MM.1S (cell line): Measurements from ENCODE around the gene XPNPEP1.
A peak's percentile ranks its signal among the peaks of the same experiment; 100 is the strongest.

Source experiments
- DNase-seq: peaks from one replicate; pipeline ENCODE4 v3.0.0-alpha.2; 2015
- H2AFZ ChIP-seq: fragments of 300-600 bp; sonication (generic); 2 replicates; pipeline ENCODE4 v1.6.0; 2016; ENCODE audit warnings: antibody characterized with exemption, low read length
- H3F3A ChIP-seq: fragments of 300-600 bp; sonication (generic); 2 replicates; pipeline ENCODE4 v1.6.1; 2016; ENCODE audit warnings: mild to moderate bottlenecking, antibody characterized with exemption, low read length, moderate library complexity, mixed read lengths; ENCODE audit not compliant: insufficient read depth
- H3K27ac ChIP-seq: fragments of 300-600 bp; sonication (generic); 2 replicates; pipeline ENCODE4 v1.5.1; 2016; ENCODE audit warnings: mild to moderate bottlenecking, low read length
- H3K27me3 ChIP-seq: fragments of 300-600 bp; sonication (generic); replicated peaks from 2 replicates; pipeline ENCODE4 v1.6.0; 2016; ENCODE audit warnings: low read length; ENCODE audit not compliant: insufficient read depth
- H3K36me3 ChIP-seq: fragments of 300-600 bp; sonication (generic); replicated peaks from 2 replicates; pipeline ENCODE4 v1.6.1; 2016; ENCODE audit warnings: mild to moderate bottlenecking, low read length, mixed read lengths; ENCODE audit not compliant: insufficient read depth
- H3K4me1 ChIP-seq: fragments of 300-600 bp; sonication (generic); 2 replicates; pipeline ENCODE4 v1.6.1; 2016; ENCODE audit warnings: low read length, mixed read lengths
- H3K4me2 ChIP-seq: fragments of 300-600 bp; sonication (generic); 2 replicates; pipeline ENCODE4 v1.6.0; 2016; ENCODE audit warnings: low read depth, low read length
- H3K4me3 ChIP-seq: fragments of 300-600 bp; sonication (generic); 2 replicates; pipeline ENCODE4 v1.5.1; 2016; ENCODE audit warnings: low read length, mixed read lengths
- H3K79me2 ChIP-seq: fragments of 300-600 bp; sonication (generic); 2 replicates; pipeline ENCODE4 v1.6.1; 2016; ENCODE audit warnings: mixed run types, low read length, mixed read lengths
- H3K9ac ChIP-seq: fragments of 300-600 bp; sonication (generic); 2 replicates; pipeline ENCODE4 v1.6.1; 2016; ENCODE audit warnings: low read length, mixed read lengths
- H3K9me2 ChIP-seq: fragments of 300-600 bp; sonication (generic); replicated peaks from 2 replicates; pipeline ENCODE4 v1.6.1; 2016; ENCODE audit warnings: mild to moderate bottlenecking, low read length, mixed read lengths; ENCODE audit not compliant: insufficient read depth
- H3K9me3 ChIP-seq: fragments of 300-600 bp; sonication (generic); replicated peaks from 2 replicates; pipeline ENCODE4 v1.6.1; 2016; ENCODE audit warnings: mild to moderate bottlenecking, low read length, mixed read lengths; ENCODE audit not compliant: insufficient read depth
- H4K20me1 ChIP-seq: fragments of 300-600 bp; sonication (generic); 2 replicates; pipeline ENCODE4 v1.6.1; 2016; ENCODE audit warnings: mild to moderate bottlenecking, low read length, moderate library complexity, mixed read lengths; ENCODE audit not compliant: insufficient read depth
- EZH2 ChIP-seq: fragments of 300-600 bp; sonication (generic); optimal IDR thresholded peaks from 2 replicates; pipeline ENCODE3; 2017; ENCODE audit warnings: low read depth, mild to moderate bottlenecking, antibody characterized with exemption, low read length, mixed read lengths
- EZH2phosphoT487 ChIP-seq: fragments of 300-600 bp; sonication (generic); IDR thresholded peaks from 2 replicates; pipeline ENCODE4 v1.6.1; 2018; ENCODE audit warnings: antibody characterized with exemption, low read length
- TF ChIP-seq, protein P1 (sequence below): fragments of 300-600 bp; sonication (generic); IDR thresholded peaks from 2 replicates; pipeline ENCODE4 v1.5.1; 2016; ENCODE audit warnings: antibody characterized with exemption, low read length, mixed read lengths

The XPNPEP1 gene

GRCh38 chr10:109911903-109912302, 11.4 kb downstream of the XPNPEP1 start:
- no peak overlapping the region for H3K9ac ChIP-seq
- peaks cover 31% of the 10 kb centered on the region for H3K79me2 ChIP-seq
- H3K4me3 ChIP-seq = no peak overlapping the region
- no peaks in the 10 kb centered on the region for H3K27me3 ChIP-seq
- H3F3A ChIP-seq = peaks cover 20% of the 10 kb centered on the region
- H3K27ac ChIP-seq = no peak overlapping the region
- no peaks in the 10 kb centered on the region for H3K9me2 ChIP-seq
- H3K4me2 ChIP-seq = no peak overlapping the region
- TF ChIP-seq, protein P1, sequence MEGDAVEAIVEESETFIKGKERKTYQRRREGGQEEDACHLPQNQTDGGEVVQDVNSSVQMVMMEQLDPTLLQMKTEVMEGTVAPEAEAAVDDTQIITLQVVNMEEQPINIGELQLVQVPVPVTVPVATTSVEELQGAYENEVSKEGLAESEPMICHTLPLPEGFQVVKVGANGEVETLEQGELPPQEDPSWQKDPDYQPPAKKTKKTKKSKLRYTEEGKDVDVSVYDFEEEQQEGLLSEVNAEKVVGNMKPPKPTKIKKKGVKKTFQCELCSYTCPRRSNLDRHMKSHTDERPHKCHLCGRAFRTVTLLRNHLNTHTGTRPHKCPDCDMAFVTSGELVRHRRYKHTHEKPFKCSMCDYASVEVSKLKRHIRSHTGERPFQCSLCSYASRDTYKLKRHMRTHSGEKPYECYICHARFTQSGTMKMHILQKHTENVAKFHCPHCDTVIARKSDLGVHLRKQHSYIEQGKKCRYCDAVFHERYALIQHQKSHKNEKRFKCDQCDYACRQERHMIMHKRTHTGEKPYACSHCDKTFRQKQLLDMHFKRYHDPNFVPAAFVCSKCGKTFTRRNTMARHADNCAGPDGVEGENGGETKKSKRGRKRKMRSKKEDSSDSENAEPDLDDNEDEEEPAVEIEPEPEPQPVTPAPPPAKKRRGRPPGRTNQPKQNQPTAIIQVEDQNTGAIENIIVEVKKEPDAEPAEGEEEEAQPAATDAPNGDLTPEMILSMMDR = no peak
- TF ChIP-seq EZH2 = no peak
- no peak for TF ChIP-seq EZH2phosphoT487
- H3K9me3 ChIP-seq = no peaks in the 10 kb centered on the region
- no peak overlapping the region for H2AFZ ChIP-seq
- no peak for DNase-seq
- H3K4me1 ChIP-seq = peaks cover 62% of the 10 kb centered on the region
- no peaks in the 10 kb centered on the region for H4K20me1 ChIP-seq
- peaks cover 5% of the 10 kb centered on the region; the same call in 1 of the 2 replicates for H3K36me3 ChIP-seq

GRCh38 chr10:109906316-109906715, 17.0 kb downstream of the XPNPEP1 start:
- H3F3A ChIP-seq = peaks cover 20% of the 10 kb centered on the region
- H3K79me2 ChIP-seq = peaks cover 42% of the 10 kb centered on the region
- DNase-seq = no peak
- H3K9ac ChIP-seq = no peak overlapping the region
- H2AFZ ChIP-seq = no peak overlapping the region
- peaks cover 44% of the 10 kb centered on the region for H3K4me1 ChIP-seq
- no peak for TF ChIP-seq EZH2
- TF ChIP-seq EZH2phosphoT487 = no peak
- TF ChIP-seq, protein P1 = no peak
- H3K9me3 ChIP-seq = no peaks in the 10 kb centered on the region
- H4K20me1 ChIP-seq = no peaks in the 10 kb centered on the region
- H3K27me3 ChIP-seq = no peaks in the 10 kb centered on the region
- no peak overlapping the region for H3K4me3 ChIP-seq
- H3K9me2 ChIP-seq = no peaks in the 10 kb centered on the region
- H3K4me2 ChIP-seq = no peak overlapping the region
- peaks cover 10% of the 10 kb centered on the region for H3K36me3 ChIP-seq
- no peak overlapping the region for H3K27ac ChIP-seq

DNA sequence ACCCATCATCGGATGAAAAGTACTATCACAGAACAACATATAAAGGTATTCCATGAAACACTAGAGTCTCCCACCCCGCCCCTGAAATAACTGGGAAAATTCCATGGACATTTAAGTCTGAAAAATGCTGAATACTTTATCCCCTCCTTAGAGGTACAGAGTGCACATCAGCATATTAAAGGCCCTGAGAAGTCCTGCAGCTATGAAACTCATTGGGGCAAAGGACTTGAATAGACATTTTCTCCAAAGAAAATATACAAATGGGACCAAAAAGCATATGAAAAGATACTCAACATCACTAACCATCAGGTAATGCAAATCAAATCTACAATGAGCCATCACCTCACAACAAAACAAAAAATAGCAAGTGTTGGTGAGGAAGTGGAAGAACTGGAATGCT, 18.9 kb downstream of the XPNPEP1 start:
- no peaks in the 10 kb centered on the region for H3K9me2 ChIP-seq
- no peak for TF ChIP-seq EZH2phosphoT487
- no peak for TF ChIP-seq EZH2
- TF ChIP-seq, protein P1 = no peak
- no peak overlapping the region for H3K4me3 ChIP-seq
- no peak for DNase-seq
- H3K79me2 ChIP-seq = peaks cover 44% of the 10 kb centered on the region
- no peak overlapping the region for H3K4me2 ChIP-seq
- H3K27me3 ChIP-seq = no peaks in the 10 kb centered on the region
- no peak overlapping the region for H3K9ac ChIP-seq
- no peak overlapping the region for H2AFZ ChIP-seq
- peaks cover 27% of the 10 kb centered on the region for H3K4me1 ChIP-seq
- H3K9me3 ChIP-seq = no peaks in the 10 kb centered on the region
- H3F3A ChIP-seq = peaks cover 11% of the 10 kb centered on the region
- H3K36me3 ChIP-seq = peaks cover 10% of the 10 kb centered on the region
- H3K27ac ChIP-seq = peak overlapping the region; percentile 75; the same call in 1 of the 2 replicates
- no peaks in the 10 kb centered on the region for H4K20me1 ChIP-seq
